GM18867 (cell line): ENCODE measurements around the gene CLTRN.

Experiments used
- ATAC-seq: cut with Tn5 transposase; IDR thresholded peaks from one replicate; pipeline ENCODE4 v1.9.1; 2021; ENCODE audit warnings: mild to moderate bottlenecking, moderate library complexity; ENCODE audit not compliant: unreplicated experiment

The CLTRN gene

DNA sequence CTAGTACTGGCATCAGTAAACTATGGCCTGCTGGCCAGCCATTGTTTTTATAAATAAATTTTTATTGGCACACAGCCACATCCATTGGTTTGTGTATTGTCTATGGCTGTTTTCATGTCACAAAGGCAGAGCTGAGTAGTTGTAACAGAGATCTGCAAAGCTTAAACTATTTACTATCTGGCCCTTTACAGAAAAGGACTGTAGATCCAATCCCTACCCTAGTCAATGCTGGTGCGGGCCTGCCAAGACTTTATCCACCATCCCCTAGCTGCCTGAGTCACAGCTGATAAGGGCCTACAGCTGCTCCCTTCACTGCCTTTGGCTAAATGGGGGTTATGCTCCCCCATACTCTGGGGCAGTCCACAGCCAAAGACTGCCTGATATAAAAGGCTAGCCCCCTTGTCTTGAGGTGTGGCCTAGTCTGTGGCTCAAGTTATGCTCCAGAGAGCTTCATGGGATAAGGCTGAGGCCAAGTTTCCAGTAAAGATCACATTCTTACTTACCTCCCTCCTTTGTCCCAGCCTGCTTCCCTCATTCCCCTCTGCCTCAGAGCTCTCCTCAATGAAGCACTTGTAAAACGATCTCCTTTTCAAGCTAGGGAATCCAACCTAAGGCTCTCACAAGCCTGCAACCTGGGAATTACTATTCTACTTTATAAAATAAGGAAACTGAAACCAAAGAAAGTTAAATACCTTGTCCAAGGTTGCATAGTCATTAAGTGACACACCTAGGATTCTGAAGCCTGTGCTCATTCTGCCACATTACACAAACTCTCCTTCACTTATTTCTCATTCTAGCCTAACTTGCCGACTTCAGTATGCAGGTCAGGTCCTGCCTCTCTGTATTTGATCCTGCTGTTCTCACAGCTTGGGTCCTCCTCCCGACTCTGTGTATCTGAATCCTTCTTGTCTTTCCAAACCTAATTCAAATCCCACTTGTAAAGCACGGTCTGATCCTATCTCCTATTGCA lies 84.5 kb downstream of the CLTRN start:
- ATAC-seq = no peak
